HG03159 (cell line): Measurements from ENCODE around the gene SYN1.

Experiments used
- ATAC-seq: cut with Tn5 transposase; IDR thresholded peaks from one replicate; pipeline ENCODE4 v1.9.1; 2021; ENCODE audit warnings: mild to moderate bottlenecking, moderate library complexity; ENCODE audit not compliant: unreplicated experiment

The SYN1 gene

GRCh38 chrX:47574076-47574546, 45.5 kb downstream of the SYN1 start:
- no peak for ATAC-seq

- no peak for ATAC-seq
These were observed 46.1 kb downstream of the SYN1 start for GRCh38 chrX:47573341-47574075.

DNA sequence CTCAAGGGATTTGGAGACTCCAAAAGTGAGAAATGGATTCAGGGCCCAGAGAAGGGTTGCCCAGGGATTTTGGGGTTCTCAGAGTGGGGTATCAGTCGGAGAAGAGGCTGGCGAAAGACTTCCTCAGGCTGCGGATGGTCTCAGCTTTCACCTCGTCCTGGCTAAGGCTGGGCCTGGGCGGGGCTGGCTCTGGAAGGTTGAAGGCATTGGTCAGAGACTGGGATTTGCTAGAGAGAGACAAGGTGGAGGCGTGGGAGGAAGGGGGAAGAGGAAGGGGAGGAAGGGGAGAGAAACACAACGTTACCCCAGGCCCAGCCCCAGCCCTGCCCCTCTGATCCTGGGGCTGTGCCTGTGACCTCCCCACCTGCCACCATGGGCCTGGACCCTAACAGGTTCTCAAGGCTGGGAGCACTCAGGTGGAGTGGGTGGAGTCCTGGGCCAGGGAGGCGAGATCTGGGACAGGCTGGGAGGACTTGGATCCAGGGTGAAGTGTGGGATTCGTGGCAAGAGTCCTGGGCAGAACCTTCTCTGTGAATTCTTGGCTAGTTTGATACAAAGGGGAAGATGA, 46.8 kb downstream of the SYN1 start:
- no peak for ATAC-seq

DNA sequence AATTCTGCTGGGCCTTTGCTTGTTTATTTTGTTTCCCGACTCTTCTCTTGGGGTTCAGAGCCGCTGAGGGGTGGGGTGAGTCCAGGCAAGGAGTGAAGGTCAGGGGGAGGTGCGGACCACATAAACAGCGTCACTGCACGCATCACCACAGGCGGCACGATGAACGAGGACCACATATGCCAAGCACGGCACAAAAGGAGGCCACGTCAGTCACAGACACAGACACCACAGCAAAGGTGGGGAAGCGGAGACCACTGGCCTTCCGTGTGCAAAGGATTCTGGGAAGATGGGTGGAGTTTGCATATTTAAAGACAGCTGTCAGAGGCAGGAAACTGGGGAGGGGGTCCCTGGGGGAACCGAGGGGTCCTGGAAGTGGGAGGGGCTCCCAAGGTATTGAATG, 47.8 kb downstream of the SYN1 start:
- ATAC-seq = no peak

- no peak for ATAC-seq
These were observed 48.4 kb downstream of the SYN1 start for GRCh38 chrX:47571215-47571614.

GRCh38 chrX:47570794-47571193, 48.9 kb downstream of the SYN1 start:
- no peak for ATAC-seq

GRCh38 chrX:47568656-47569295, 50.9 kb downstream of the SYN1 start:
- ATAC-seq = no peak

GRCh38 chrX:47566841-47567240, 52.8 kb downstream of the SYN1 start:
- ATAC-seq = no peak

DNA sequence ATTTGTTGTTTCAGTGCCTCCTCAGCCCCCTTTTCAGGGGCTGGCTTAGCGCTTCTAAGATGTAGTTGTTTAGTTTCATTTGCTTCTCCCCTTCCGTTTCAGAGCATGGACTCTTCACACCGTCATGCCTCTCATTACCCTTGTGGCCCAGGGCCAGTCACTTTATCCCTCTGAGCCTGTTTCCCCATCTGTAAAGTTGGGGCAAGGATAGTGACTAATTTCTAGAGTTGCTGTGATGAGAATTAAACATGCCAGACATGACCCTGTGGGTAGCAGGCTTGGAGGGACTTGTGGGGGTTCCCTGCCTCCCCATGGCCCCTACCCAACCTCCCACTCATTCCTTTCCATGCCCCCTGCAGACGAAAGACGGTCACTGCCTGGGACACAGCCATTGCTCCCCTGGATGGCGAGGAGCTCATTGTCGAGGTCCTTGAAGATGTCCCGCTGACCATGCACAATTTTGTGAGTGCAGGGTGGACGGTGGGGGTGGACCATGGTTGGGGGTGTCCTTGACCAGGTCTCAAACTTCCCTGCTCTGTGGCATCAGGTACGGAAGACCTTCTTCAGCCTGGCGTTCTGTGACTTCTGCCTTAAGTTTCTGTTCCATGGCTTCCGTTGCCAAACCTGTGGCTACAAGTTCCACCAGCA, 55.1 kb downstream of the SYN1 start:
- ATAC-seq = no peak

DNA sequence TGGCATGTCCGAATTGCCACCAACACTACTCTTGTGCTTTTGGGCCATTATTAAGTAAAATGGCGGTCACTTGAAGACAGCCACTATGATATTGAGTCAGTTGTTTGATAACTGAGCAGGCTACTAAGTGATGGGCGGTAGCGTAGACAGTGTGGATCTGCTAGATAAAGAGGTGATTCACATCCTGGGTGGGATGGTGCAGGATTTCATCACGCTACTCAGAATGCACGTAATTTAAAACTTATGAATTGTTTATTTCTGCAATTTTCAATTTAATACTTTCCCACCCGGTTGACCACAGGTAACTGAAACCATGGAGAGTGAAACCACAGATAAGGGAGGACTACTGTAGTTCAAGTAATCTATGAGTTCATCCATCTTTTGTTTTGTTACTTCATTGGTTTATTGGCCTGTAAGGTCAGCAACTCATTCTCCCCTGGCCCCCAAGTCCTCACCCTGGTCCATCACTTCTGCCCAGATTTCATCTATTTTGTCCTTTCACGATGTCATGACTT, 55.8 kb downstream of the SYN1 start:
- ATAC-seq = no peak

DNA sequence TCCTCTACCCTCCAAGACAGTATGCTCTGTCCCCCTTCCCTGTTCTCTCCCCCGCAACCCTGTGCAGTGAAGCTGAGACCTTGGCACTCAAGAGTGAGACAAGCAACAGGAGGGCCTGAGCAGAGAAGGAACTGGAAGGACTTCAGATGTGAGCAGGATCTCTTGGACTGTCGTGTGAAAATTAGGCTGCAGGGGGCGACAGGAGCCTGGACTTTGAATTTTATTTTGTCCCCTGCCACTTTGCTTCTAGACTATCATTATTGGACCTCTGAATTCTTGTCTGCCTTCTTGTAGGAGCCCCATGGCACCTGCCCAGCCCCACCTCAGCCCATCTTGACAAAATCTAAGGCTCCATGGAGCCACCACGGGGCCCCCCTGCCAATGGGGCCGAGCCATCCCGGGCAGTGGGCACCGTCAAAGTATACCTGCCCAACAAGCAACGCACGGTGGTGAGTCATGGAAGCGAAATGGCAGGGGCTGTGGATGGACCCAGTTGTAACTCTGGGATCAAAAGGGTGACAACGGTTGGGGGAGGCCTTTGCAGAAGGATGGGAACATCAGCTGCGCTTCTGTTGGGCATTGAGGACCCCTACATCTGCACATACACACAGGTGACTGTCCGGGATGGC, 56.9 kb downstream of the SYN1 start:
- ATAC-seq = no peak

DNA sequence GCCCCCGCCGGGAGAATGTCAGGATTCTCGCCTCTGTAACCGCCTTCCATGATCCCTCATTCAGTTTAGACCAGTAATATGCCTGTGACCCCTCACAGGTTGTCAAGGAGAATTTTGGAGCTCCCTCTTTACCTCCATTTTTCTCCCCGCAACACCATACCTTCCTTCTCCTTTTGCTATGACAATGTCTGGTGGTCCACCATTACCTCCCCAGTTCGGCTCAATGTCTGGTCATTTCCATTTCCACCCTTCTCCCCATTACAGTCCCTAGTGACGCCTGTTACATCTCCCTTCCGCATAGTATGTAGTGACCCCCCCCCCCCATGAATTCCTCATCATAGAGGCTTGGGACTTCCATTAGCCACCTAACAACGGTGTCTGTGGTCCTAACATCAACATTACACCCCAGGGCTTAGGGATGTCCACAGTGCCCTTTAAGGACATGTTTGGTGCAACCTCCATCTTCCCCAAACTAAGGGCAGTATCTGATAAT, 58.0 kb downstream of the SYN1 start:
- no peak for ATAC-seq

DNA sequence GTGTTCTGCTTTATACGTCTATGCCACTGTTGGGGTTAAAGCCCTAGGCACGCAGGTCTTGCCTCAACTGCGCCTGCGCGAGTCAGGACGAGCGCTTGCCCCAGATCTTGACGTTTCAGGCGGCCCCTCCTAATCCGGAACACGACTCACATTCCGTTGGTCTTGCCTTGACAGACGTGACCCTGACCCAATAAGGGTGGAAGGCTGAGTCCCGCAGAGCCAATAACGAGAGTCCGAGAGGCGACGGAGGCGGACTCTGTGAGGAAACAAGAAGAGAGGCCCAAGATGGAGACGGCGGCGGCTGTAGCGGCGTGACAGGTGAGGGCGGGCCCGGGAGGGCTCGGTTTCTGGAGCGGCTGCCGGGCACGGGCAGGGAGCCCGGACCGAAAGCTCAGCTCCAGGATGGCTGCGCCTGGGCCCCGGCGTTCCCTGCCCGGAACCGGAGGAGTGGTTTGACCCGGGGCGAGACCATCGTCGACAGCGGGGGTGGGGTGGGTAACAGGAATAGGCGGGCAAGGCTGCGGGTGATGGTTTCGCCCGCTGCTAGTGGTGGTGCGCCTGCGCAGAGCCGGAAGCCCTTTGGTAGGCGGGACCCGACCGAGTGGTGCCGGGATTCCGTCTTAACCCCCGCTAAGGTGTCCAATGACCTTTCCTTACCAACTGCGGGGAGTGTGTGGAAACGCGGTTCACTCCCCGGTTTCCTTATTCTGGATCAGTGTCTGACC, 58.6 kb downstream of the SYN1 start, which contains the start of gene ARAF:
TSS of gene ARAF (plus strand) at position 272 of the 725 bp plus-strand sequence. CDS start 1,763 bp downstream, outside the sequence.
- peak; percentile 84 for ATAC-seq

DNA sequence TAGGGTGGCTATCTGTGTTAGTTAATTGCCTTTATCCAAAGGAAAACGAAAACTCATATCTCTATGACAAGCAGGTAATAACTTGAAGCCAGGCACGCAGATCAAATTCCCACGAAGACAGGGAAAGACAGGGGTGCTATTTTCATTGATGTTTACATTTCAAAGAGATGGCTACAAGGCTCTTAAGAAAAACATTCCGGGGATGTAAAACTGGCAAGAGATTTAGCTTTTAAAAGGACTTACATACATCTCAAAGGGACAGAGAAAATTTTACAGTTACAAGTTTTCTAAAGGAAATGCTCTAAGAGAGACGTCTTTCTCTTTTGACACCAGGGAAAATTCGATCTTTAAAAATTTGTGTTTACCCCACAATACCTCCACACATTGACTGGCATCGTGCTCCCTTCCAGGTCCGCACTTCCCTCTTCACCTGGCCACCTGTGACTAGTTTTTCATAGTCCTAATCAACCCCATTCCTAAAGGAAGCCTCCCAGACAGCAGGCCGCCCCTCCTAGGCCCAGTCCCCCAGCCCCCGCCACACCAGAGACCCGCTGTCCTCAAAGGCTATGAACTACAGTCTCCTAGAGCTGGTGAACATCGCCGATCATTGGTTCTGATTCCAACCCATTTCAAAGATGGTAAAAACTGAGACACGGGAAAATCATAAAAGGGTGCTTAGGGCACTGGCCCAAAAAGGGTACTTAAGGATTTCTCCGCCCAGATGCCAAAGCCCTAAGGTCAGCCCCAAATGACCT, 59.3 kb downstream of the SYN1 start:
- no peak for ATAC-seq

- no peak for ATAC-seq
These were observed 61.2 kb downstream of the SYN1 start for GRCh38 chrX:47558436-47558835.

GRCh38 chrX:47556045-47556623, 63.5 kb downstream of the SYN1 start:
- peak; percentile 85 for ATAC-seq

GRCh38 chrX:47543496-47543895, 76.2 kb downstream of the SYN1 start:
- no peak for ATAC-seq

DNA sequence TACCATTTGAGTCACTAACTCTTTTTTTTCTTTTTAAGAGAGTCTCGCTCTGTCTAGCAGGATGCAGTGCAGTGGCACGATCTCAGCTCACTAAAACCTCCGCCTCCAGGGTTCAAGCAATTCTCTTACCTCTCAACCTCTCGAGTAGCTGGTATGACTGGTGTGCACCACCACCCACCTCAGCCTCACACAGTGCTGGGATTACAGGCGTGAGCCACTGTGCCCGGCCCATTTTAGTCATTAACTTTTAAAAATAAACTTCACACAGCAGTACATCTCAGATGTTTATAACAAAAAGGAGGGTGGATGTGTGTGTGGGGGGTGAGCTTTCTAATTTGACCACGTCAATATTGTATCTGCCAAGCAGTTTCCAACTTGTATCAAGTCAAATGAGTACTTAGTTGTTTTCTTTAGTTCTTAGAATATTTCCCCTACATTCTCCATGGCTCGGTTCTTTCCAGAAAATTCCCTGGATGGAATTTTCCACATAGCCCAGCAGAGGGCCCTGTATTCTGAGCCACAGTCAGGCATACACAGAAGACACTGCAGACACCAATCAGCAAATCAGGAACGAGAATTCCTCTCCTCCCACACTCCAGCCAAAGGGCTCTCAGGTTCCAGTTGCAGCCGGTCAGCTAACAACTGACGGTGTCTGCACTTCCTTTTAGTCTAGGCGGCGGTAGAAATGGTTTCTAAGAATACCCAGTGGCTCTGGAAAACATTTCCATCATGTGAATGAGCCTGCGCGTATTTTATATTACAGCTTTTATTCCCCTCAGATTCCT, 78.7 kb downstream of the SYN1 start:
- ATAC-seq = no peak
